SK-N-SH treated with all-trans-retinoic acid at 6 μM for 48 hours (cell line): ENCODE data around the gene ADD1.

Source experiments
- ATAC-seq: fragments of 200-7000 bp; cut with Tn5 transposase; 3 replicates; pipeline ENCODE4 v1.9.1; 2020; ENCODE audit warnings: mild to moderate bottlenecking, moderate library complexity
- ARNTL ChIP-seq: fragments of 450-650 bp; formaldehyde crosslinking; IDR thresholded peaks from 2 replicates; pipeline ENCODE4 v1.5.0; 2020; ENCODE audit warnings: low read depth, mild to moderate bottlenecking, moderate library complexity, borderline replicate concordance
- CREB5 ChIP-seq: fragments of 250-450 bp; sonication (Bioruptor Pico); IDR thresholded peaks from 2 replicates; pipeline ENCODE4 v1.5.1; 2020; ENCODE audit warnings: low read depth, mild to moderate bottlenecking, moderate library complexity
- ESRRG ChIP-seq: fragments of 250-450 bp; sonication (Bioruptor Pico); IDR thresholded peaks from 2 replicates; pipeline ENCODE4 v1.6.1; 2021; ENCODE audit warnings: mild to moderate bottlenecking
- OSR1 ChIP-seq: fragments of 250-450 bp; sonication (Bioruptor Pico); IDR thresholded peaks from 2 replicates; pipeline ENCODE4 v1.8.0; 2022; ENCODE audit warnings: moderate library complexity, mild to moderate bottlenecking, inconsistent platforms
- PATZ1 ChIP-seq: fragments of 250-450 bp; sonication (Bioruptor Pico); IDR thresholded peaks from 2 replicates; pipeline ENCODE4 v1.8.0; 2020; ENCODE audit warnings: mild to moderate bottlenecking, moderate library complexity, borderline replicate concordance
- POU6F1 ChIP-seq: fragments of 250-450 bp; sonication (Bioruptor Pico); IDR thresholded peaks from 2 replicates; pipeline ENCODE4 v1.8.0; 2021; ENCODE audit warnings: low read depth, mild to moderate bottlenecking, moderate library complexity, borderline replicate concordance
- PPARA ChIP-seq: fragments of 250-450 bp; sonication (Bioruptor Pico); IDR thresholded peaks from 2 replicates; pipeline ENCODE4 v1.5.0; 2020; ENCODE audit warnings: mild to moderate bottlenecking, borderline replicate concordance
- RARB ChIP-seq: fragments of 250-450 bp; sonication (Bioruptor Pico); IDR thresholded peaks from 2 replicates; pipeline ENCODE4 v1.8.0; 2021; ENCODE audit warnings: mild to moderate bottlenecking, moderate library complexity
- SNAI2 ChIP-seq: fragments of 250-450 bp; sonication (Bioruptor Pico); IDR thresholded peaks from 2 replicates; pipeline ENCODE4 v1.5.0; 2020; ENCODE audit warnings: mild to moderate bottlenecking, moderate library complexity
- TOX ChIP-seq: fragments of 250-450 bp; sonication (Bioruptor Pico); IDR thresholded peaks from 2 replicates; pipeline ENCODE4 v1.8.0; 2021; ENCODE audit warnings: mild to moderate bottlenecking, moderate library complexity, borderline replicate concordance
- TSHZ2 ChIP-seq: fragments of 250-450 bp; sonication (Bioruptor Pico); IDR thresholded peaks from 2 replicates; pipeline ENCODE4 v1.5.0; 2020; ENCODE audit warnings: mild to moderate bottlenecking, moderate library complexity

The ADD1 gene

DNA sequence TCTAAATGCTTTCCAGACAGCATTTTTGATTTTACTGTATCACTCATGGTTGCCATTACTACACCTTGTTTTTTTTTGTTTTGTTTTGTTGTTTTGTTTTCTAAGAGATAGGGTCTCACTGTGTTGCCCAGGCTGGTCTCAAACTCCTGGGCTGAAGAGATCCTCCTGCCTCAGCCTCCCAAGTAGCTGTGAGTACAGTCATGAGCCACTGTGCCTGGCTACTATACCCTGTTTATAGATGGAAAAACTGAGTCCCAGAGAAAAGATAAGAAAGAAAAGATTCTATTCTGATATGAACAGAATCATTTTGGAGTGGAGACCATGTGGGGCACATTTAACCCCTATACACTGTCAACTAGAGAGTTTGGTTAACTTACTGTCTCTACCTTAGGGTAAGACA, 20.0 kb downstream of the ADD1 start (continued):
- TF ChIP-seq CREB5 (CRISPR knock-in tag), result no peak
- TF ChIP-seq TSHZ2, result no peak
- TF ChIP-seq, all 23 proteins: peak for 0

GRCh38 chr4:2865196-2865780, 21.6 kb downstream of the ADD1 start:
- TF ChIP-seq RARB (CRISPR knock-in tag) (no peak), TSHZ2 (no peak), CREB5 (CRISPR knock-in tag) (no peak), SNAI2 (CRISPR knock-in tag) (no peak), TOX (no peak), PPARA (CRISPR knock-in tag) (no peak), POU6F1 (no peak), OSR1 (CRISPR knock-in tag) (no peak), ARNTL (no peak)
- no peak for ATAC-seq

DNA sequence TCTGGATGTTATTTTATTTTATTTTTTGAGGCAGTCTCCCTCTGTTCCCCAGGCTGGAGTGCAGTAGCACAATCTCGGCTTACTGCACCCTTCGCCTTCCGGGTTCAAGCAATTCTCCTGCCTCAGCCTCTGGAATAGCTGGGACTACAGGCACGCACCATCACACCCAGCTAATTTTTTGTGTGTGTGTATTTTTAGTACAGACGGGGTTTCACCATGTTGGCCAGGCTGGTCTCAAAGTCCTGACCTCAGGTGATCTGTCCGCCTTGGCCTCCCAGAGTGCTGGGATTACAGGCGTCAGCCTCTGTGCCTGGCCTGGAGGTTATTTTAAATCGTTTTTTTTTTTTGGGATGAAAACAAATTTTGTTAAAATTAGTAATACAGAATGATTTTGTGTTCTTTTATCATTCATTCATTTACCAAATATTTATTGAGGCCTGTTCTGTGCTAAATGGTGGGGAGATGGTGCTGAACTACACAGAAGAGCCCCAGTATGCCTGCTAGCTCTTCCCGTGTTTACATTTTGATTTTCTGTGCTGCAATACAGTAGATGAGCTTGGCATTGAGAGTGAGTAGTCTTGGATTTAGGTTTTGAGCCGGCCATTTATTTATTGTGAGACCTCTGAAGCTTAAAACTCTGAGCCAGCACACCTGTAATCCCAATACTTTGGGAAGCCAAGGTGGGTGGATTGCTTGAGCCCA, 22.7 kb downstream of the ADD1 start:
- TF ChIP-seq ESRRG (CRISPR knock-in tag) (no peak), TSHZ2 (no peak), SNAI2 (CRISPR knock-in tag) (no peak), PATZ1 (CRISPR knock-in tag) (no peak), PPARA (CRISPR knock-in tag) (no peak), OSR1 (CRISPR knock-in tag) (no peak)
- TF ChIP-seq, all 23 proteins: peak for 0
- ATAC-seq, result no peak
